GM18861 (cell line): ENCODE measurements around the gene KIAA0232.
"Not testable (repeated sequence)": the region's sequence is repeated elsewhere in the genome, so short reads cannot be mapped to it uniquely, and the experiment has no call there.

ENCODE experiments used
- ATAC-seq: cut with Tn5 transposase; IDR thresholded peaks from one replicate; pipeline ENCODE4 v1.9.1; 2021; ENCODE audit not compliant: unreplicated experiment

Gene KIAA0232

DNA sequence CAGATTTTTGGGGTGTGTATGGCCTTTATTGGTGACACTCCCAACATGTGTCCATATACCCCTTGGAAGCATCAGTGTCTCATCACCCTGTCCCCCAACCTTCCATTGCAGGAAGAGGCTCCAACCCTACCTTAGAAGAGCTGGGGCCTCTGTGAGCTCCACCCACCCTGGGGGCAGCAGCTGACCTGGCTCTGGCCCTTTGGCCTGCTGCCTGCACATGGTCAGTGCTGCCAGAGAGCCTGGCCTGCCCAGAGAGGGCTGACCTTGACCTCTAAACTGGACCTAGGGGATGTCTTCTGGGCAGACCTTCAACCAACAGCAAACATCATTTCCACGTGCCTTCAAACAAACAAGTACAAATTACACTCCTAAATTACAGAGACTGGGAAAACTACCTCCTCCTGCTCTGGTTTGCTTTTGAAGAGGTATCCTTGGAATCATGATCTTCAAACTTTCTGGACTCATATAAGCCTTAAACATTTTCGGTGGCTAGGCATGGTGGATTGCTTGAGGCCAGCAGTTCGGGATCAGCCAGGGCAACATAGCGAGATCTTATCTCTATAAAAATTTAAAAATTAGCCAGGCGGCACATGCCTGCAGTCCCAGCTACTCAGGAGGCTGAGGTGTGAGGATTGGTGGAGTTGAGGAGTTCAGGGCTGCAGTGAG, 27.3 kb upstream of the KIAA0232 start:
- no peak for ATAC-seq

DNA sequence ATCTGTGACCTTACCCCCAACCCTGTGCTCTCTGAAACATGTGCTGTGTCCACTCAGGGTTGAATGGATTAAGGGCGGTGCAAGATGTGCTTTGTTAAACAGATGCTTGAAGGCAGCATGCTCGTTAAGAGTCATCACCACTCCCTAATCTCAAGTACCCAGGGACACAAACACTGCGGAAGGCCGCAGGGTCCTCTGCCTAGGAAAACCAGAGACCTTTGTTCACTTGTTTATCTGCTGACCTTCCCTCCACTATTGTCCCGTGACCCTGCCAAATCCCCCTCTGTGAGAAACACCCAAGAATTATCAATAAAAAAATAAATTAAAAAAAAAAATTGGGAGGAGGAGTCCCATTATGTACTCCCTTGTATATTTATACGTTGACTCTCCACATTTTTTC, 26.2 kb upstream of the KIAA0232 start:
- not testable (repeated sequence) for ATAC-seq

DNA sequence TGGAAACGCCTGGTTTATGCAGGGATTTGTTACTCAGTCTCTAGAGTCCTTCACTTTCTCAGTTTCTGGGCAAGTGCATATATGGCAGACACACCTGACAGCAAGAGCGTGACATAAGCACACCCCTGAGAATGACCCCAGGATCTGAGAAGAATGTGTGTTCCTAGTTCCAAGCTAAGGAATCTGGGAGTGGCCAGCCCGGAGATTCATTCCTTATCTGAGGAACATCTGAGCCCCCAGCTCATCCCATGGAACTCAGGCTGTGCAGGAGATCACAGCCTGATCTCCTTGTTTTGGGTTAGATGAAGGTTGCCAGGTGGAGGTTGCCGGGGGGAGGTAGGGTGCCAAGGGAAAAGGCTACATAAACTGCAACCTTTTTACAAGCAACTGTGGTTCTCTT, 23.8 kb upstream of the KIAA0232 start:
- ATAC-seq: no peak

DNA sequence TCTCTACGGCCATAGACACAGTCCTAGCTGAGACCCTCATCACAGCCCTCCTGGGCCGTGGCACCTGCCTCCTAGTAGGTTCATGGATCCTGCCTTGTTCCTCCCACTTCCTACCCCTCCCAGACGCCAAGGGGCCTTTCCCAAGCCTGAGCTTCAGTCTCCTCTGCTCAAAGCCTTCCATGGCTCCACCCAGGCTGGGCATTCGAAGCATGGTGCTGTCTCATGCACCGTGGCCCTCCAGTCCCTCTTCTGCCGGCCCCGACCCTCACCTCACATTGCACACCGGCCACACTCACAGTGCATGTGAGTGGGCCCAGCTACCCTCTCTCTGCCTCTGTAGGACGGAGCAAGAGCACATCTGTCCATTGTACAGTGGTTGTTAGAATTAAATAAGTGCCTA, 21.7 kb upstream of the KIAA0232 start:
- no peak for ATAC-seq

DNA sequence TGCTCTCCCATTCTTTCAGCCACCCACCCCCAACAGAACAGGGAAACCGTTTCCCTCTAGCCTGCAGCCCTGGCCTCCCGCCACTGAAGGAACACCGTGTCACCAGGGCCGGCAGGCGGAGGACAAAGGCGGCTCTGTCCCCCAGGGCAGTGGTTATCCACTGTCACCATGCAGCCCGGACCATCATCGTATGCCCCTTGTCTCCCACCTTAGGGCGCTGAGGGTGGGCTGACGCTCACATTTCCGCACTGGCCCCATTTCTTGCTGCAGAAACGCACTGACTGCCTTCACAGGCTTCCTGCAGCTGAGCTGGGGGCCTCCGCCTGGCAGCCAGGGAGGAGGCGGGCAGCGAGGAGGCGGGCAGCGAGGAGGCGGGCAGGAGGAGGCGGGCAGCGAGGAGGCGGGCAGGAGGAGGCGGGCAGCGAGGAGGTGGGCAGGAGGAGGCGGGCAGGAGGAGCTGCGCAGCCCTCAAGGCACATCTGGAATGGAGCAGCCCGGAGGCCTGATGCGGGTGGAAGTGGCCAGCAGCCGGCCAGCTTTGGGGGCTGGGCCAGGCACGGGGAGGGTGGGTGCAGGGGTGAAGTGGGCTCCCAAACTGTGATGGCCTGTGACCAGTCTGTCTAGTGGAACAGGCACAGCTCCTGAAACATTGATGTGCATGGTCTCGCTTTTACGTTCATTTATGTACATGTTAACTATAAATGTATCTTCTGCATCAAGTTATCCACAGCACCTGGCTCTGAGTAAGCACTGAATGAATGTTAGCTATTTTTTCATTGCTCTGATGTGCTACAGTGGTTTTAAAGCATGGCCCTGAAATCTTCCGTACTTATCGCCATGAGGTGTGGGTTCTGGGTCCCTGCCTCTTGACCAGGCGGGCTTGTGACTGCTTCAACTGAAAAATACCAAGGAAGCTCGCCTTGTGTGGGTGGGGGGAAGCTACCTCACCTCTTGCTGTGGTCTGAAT, 20.6 kb upstream of the KIAA0232 start:
- ATAC-seq: no peak

DNA sequence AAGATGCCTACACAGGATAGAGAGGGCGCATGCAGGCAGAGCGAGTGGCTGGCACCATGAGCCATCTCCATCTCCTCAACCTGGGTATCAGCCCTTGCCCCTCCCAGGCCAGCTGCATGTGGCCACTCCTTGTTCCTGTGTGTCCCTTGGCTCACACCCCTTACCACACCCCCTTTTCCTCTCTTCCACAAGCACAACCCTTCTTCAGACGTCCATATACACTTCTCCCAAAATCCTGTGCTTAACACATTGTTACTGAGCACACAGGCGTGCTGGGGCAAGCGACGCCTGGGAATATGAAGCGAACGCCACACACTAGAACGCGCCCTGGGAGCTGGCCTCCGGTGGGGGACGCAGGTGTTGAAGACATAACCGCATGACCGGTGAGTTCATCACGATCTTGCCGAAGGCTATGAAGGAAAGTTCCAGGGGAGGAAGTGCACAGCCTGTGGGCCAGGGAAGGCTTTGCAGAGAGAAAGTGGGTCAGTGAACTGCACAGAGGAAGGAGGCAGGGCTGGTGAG, 19.1 kb upstream of the KIAA0232 start:
- ATAC-seq: no peak

DNA sequence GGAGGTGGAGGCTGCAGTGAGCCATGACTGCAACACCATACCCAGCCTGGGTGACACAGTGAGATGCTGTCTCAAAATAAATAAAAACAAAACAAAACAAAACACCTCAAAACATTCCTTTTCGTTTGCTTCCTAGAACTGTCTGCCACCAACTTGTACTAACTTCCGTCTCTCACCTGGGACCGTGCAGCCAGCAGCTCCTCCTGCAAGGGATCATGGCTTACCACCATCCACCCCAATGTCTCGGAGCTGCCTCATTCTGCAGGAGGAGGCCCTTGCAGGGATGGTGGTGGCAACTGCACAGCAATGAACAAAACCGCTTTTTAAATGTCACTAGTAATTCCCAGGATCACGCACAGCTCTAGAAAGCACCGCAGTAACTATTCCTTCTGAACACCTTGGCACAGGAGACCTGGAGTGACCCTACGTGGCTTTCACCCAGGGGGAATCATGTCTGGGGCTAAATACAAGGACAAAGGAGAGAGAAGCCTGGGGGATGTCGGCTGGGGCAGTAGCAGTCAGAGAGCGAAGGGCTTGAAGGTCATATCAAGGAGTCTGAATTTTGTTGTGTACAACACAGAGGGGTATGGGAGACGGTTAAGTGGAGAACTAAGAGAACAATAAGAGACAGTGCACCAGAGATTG, 17.4 kb upstream of the KIAA0232 start:
- ATAC-seq: no peak

DNA sequence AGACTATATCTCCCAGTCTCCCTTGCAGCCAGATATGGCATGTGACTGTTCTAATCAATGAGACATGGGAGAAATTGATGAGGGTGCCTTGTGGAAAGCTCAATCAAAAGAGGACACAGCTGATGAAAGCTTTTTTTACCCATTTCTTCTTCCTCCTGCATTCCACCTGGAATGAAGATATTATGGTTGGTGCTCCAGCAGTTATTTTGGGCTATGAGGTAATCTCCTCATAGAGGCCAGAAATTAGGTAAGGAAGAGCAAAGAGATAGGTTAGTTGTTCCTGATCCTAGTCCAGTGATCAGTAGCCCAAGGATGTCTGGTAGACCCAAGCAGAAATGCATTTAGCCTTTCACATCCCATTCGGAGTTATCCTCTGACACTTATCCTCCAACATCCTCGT, 16.8 kb upstream of the KIAA0232 start:
- no peak for ATAC-seq

DNA sequence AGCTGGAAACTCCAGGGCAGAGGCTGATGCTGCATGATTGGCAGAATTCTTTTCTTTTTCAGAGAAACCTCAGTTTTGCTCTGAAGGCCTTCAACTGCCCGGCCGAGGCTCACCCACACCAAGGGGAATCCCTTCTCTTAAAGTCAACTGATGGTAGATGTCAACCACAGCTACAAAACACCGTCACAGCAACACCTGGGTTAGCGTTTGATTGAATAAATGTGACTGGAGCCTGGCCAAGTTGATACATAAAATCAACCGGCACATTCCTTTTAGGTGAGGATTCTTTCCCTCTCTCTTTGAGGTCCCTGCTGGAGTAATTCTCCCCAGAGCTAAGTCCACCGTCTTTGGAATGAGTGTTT, 15.2 kb upstream of the KIAA0232 start:
- no peak for ATAC-seq

DNA sequence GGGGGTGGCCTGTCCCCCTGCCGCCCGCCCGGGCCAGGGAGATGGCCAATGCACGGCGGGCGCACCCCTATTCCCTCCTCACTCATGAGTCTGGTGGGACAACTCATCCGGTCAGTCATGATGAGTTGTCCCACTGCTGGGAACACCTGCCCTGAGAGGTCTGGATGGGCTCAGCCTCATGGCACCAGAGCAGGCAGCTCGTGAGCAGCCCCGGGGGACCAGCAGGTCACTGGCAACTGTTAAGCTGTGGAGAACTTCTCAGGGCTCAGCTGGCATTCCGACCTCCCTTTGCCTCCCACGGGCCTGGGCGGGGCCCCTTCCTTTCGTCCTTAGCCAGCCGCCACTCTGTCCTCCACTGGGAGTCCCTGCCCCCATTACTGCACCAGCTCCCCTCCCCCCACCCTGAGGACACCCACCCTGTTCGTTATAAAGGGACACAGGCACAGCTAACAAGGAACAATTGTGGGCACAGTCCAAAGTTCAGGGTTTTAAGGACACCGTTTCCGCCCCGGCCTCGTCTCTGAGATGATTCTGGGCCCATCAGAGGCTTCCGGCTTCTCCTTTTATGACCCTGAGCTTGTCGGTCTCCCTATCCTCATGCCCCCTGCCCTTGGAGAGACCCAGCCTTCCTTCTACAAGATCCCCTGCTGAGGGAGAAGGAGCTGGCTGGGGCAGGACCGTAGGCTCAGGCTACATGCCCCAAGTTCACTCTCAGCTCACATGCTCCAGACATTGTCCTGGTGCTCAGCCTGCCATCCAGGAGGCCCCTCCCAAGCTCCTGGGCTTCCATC, 14.6 kb upstream of the KIAA0232 start:
- ATAC-seq: no peak

DNA sequence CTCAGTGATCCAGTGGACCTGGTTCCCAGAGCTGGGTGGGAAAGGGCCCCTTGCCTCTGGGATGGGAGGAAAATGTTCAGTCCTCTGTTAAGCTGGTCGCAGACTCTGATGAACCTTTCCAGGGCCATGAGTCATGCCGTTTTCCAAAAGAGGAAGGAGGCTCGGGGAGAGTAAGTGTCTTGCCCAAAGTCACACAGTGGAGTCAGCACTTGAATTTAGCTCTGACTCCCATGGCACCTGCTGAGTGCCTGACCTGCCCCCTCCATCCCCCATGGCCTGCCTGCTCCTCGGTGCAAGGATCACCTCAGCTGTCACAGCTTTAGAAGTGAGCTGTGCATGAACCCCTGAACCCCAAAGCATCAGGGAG, 14.0 kb upstream of the KIAA0232 start:
- no peak for ATAC-seq

DNA sequence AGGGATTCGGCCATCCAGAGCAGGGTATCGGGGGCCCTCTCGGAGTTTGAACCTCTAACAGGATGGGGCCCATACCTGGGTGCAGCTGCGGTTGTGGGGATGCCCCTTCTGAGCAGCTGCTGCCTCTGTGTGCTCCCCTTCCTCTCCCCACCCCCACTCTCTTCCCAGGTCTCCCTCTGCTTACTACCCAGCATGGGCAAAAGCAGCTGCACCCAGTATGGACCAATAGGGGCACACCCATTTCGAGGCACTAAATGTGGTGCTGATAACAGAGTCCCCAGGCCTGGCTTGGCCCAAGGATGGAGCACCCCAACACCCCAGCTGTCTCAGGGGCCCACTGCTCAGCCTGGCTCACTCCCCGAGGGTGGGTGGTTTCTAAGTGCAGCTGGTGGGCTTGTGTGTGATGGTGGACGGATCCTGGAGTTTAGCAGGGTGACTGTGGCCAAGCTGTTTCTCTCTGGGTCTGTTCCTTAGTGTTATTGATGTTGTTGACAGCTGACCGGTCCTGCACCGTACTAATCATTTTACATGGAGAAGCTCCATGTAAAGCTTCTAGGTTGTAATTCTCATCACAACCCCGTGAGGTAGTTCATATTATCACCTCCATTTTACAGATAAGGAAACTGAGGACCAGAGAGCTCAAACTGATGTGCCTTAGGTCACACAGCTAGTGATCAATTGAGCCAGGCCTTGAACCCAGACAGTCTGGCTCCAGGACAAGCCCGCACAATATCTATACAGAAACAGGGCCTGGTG, 13.1 kb upstream of the KIAA0232 start:
- ATAC-seq: no peak

DNA sequence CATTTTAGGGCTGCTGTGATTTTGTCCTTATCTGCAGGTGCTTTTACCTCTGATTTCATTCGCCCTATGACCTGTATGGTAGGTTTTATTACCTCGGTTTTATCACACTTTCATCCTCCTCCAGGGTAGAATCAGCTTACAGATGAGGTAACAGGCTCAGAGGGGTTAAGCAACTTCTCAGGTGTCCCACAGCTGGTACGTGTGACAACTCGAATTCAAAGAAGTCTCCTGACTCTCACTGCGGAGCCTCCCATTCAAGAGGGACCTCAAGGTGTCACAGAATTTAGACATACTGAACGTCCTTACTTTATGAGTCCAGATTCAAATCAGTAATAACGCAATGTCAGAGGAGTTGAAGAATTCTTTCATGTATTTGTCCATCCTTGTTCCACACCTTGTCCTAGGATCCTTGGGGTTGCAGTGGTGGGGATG, 12.5 kb upstream of the KIAA0232 start:
- no peak for ATAC-seq

DNA sequence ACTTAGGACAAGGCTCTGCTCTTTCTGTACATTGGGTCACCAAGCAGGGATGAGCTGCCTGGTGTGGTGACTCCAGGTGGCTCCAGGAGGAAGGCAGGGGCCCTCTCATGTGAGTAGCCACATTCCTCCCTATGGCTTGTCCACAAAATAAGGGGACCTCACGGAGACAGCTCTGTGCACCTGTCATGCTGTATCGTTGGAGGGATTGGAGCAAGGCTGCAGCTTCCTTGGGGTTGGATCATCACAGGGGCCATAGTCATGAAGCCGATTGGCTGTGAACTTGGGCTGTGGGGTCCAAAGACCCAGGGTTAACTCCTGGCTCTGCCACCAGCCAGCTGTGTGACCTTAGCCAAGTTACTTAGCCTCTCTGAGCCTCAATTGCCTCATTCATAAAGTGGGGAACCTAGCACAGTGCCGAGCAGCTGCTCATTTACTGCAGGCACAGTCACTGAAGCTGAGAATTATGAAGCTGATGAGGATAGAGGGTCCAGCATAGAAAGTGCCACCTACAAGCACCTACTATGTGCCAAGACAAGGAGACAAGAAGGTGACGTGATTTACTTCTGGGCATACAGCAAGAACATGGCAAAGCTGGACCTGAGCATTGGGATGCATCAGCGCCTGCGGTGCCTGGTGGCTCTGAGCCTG, 11.8 kb upstream of the KIAA0232 start:
- ATAC-seq: no peak

DNA sequence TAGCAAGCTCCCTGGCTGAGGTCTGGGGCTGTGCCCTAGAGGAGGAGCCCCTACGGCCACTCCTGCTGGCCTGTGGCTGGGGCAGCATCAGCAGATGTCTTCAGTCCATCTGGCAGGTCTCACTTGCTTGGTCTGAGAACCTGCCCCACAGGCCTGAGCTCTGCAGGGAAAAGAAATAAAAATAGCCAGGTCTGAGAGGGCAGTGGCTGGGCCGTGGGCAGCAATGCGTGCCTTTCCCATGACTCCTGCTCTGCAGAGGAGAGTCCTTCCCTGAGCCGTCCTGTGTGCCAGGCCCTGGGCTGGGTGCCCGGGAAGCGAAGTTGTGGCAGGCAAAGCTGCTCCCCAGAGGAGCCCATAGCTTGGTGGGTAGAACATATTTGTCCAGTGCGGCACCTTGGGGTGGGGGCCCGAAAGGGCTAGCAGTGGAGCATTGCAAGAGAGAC, 11.3 kb upstream of the KIAA0232 start:
- no peak for ATAC-seq

DNA sequence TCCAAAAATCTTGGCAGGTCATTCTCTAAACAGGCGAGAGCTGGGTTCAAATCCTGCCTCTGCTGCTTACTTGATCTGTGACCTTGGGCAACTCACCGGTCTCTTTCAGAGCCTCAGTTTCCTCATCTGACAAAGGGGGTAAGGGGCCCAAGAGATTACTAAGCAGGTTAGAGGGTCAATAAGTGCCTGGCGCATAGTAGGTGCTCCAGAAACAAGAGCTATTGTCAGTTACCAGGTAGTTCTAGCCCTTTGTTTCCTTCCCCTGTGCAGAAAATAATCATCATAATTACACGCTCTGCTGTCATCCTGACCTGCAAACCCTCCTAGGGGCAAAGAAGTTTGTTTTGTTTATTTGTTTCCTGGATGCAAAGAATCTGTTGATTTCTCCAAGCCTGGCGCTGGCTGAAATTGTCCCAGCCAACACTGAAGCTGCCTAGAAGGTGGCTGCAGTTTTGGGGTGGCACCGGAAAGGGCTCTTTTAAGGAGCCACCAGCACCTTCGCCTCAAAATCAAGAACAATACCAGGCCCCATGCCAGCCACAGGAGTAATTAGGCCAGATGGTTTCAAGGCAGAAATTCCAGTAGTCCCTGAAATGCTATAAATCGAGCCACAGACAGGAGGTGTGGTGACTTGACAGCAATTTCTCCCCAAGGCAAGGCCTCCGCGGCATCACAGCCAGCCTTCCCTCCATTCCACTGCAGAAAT, 10.2 kb upstream of the KIAA0232 start:
- no peak for ATAC-seq

DNA sequence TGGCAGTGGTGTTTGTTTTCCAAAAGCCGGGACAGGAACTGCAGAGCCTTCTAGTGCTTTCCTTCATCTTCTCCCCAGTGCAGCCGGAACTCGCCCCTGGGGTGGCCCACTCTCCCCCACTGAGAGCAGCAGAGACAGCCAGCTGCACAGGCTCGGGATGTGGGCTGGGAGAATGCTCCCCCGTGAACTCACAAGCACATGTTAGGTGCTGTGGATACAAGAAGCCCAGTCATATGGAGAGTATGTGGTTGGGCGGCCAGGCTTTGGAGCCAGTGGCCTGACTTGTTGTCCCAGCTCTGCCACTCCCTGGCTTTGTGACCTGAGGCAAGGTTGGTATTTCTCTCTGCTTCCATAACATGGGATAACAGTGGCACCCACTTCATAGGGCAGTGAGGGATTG, 9.4 kb upstream of the KIAA0232 start:
- ATAC-seq: no peak

DNA sequence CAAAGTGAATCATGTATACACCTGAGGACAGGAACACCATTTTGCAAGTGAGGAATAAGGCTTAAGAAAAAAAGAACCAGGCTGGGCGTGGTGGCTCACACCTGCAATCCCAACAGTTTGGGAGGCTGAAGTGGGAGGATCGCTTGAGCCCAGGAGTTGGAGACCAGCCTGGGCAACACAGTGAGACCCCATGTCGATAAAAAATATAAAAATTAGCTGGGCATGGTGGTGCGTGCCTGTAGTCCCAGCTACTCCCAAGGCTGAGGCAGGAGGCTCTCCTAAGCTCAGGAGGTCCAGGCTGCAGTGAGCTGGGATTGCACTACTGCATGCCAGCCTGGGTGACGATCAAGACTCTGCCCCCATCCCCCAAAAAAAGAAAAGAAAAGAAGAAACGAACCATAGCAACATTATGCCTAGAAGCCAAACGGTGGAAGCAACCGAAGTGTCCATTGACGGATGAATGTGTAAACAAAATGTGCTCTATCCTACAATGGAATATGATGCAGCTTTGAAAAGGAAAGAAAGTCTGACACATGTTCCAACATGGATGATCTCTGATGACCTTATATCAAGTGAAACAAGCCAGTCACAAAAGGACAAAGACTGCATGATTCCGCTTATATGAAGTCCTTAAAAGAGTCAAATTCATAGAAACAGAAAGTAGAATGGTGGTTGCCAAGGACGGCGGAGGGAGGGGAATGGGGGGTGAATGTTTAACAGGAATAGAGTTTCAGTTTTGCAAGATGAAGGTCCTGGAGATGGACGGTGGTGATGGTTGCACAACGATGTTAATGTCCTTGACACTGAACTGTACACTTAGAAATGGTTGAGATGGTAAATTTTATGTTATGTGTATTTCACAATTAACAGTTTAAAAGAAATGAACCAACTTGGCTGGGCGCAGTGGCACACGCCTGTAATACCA, 8.6 kb upstream of the KIAA0232 start:
- ATAC-seq: no peak
